RKO (cell line): Measurements from ENCODE around the gene MCM5.

Experiments
- DNase-seq: peaks from one replicate; pipeline ENCODE4 v3.0.0-alpha.2; 2016; ENCODE audit warnings: low spot score

The MCM5 gene

GRCh38 chr22:35399678-35400500 lies at the start of gene MCM5:
Gene MCM5, plus strand, starts transcription at chr22:35400140. Its CDS starts 299 bp downstream, at chr22:35400439.
- DNase-seq, result peak; percentile 98

- peak; percentile 95 for DNase-seq
Measured at GRCh38 chr22:35350539-35351503, 49.1 kb upstream of the MCM5 start.

DNA sequence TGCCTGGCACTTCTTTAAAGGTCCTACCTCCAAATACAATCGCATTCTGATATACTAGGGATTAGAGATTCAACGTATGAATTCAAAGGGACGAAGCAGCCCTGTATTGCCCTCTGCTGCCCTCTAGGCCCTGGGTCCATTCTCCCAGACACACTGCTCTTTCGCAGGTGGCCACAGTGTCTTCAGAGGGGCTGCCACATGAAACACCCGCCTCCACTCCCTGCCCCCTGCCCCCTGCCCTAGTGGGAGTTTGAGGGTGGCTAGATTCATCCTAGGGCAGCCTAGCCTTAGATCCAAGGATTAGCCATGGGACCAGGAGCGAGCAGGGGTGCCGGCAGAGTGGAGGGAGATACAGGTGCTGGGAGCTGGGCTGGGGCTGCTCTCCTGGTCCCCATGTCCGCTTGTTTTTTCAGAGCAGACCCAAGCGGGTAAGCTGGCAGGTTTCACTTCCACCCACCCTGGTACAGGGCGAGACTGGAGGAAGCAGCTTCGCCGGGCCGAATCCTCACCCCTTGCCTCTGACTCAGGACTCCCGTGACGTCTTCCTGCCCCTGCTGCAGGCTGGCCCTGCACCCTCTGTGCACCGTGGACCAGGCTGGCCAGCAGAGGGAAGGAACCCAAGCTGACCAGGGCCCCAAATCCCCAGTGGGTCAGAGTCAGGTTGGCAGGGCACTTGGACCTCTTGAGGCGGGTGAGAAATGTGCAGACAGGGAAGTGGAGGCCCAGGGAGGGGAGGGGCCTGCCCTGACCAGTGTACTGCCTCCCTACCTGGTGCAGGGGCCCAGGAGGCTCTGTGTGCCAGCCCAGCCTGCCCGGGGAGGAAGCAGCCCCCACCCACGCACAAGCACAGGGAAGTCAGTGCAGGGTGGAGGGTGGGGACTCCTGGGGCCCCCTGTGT lies 47.5 kb upstream of the MCM5 start:
- DNase-seq, result peak; percentile 64

DNA sequence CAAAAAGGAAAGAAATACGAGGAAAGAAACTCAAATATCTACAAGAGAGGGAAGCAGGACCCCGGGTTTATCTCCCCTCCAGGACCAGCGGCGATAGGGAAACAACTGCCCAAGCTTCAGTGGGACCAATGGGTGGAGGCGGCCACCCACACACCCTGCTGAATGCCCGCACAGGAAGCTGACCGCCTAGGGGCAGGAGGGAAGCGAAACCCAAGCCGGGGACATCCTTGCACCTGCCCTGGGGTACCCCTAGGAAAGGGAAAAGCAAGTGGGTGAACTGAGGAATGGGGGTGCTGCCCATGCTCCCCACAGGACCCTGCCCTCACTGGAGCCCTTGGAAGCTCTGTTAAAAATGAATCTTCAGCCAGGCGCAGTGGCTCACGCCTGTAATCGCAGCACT lies 46.6 kb upstream of the MCM5 start:
- DNase-seq, result no peak

GRCh38 chr22:35354068-35354467 lies 45.9 kb upstream of the MCM5 start:
- DNase-seq, result no peak

- DNase-seq, result peak; percentile 97
Measured at GRCh38 chr22:35357883-35358621, 41.9 kb upstream of the MCM5 start.

- DNase-seq, result no peak
Measured at GRCh38 chr22:35359380-35360065, 40.4 kb upstream of the MCM5 start.

DNA sequence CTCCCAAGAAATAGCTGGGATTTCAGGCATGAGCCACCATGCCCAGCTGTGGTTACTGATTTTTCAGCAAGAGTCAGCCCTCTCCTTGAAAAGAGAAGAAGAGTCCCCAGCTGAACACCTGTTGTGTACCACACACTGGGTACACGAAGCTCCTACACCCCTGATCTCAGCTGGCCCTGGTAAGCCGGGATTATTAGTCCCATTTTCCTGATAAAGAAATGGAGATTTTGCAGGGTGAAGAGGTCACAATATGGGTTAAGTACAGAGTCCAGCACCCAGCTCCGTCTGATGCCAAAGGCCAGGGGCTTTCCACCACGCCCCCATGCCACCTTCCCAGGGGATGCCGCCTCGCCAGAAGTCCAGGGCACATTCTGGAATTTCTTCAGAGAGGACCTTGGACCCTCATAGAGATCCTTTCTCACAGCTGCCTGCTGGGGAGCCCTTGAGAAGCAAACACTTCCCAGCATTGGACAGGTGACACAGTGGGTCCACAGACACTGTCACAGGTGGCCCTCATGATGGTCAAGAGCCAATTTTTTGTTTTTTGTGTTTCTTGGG lies 38.9 kb upstream of the MCM5 start:
- no peak for DNase-seq

DNA sequence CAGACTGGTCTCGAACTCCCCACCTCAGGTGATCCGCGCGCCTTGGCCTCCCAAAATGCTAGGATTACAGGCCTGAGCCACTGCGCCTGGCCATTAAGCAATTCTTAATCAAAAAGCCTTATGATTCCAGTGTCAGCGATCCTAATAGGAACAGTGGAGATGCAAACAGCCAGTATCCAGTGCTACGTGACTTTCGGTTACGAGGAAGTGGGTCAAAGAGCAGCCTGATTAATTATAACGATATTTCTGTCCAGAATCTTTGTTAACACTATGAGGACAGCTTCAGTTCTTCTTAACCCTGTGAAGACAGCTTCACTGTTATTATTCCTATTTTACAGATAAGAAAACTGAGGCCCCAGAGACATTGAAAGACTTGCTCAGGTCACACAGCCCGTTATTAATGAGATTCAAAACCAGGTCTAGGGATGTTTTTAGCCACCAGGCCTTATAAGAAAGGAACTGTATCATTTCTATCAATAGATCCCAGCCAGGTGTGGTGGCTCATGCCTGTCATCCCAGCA lies 36.3 kb upstream of the MCM5 start:
- no peak for DNase-seq

DNA sequence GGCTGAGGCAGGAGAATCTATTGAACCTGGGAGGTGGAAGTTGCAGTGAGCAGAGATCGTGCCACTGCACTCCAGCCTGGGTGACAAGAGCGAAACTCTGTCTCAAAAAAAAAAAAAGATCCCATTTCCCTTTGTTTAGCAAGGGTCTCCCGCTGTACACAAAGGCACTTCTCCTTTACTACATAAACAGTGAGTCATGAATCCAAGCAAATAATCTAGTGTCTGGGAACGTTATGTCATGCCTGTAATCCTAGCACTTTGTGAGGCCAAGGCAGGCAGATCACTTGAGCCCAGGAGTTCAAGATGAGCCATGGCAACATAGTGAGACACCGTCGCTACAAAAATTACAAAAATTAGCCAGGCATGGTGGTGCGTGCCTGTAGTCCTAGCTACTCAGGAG lies 35.7 kb upstream of the MCM5 start:
- DNase-seq, result peak; percentile 33

DNA sequence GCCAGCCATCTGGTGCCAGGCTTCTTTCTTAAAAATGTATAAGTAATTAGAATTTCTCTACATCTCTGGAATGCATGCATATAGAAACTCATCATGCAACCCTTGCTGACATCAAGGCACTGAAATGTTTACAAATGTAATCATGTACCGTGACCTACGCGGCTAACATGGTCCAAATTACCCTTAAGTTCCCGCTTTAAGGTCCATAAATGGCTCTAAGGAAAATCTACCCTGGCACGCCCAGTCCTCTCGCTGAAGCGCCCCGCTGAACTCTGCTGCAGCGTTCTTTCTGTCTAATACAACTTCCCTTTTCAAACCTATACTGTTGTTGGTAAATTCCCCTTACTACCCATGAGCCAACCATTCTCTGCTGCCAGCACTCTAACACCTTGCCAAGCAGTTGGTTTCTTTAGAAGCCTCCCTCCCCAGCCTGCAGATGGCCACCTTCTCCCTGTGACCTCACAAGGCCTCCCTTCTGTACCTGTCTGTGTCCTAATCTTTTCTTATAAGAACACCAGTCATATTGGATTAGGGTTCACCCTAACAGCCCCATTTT lies 32.5 kb upstream of the MCM5 start:
- no peak for DNase-seq

- no peak for DNase-seq
Measured at GRCh38 chr22:35368386-35368785, 31.6 kb upstream of the MCM5 start.

GRCh38 chr22:35369996-35370395 lies 29.9 kb upstream of the MCM5 start:
- no peak for DNase-seq

- DNase-seq, result no peak
Measured at GRCh38 chr22:35373781-35374180, 26.2 kb upstream of the MCM5 start.

- DNase-seq, result no peak
Measured at GRCh38 chr22:35375031-35375430, 24.9 kb upstream of the MCM5 start.

GRCh38 chr22:35375526-35375925 lies 24.4 kb upstream of the MCM5 start:
- no peak for DNase-seq

DNA sequence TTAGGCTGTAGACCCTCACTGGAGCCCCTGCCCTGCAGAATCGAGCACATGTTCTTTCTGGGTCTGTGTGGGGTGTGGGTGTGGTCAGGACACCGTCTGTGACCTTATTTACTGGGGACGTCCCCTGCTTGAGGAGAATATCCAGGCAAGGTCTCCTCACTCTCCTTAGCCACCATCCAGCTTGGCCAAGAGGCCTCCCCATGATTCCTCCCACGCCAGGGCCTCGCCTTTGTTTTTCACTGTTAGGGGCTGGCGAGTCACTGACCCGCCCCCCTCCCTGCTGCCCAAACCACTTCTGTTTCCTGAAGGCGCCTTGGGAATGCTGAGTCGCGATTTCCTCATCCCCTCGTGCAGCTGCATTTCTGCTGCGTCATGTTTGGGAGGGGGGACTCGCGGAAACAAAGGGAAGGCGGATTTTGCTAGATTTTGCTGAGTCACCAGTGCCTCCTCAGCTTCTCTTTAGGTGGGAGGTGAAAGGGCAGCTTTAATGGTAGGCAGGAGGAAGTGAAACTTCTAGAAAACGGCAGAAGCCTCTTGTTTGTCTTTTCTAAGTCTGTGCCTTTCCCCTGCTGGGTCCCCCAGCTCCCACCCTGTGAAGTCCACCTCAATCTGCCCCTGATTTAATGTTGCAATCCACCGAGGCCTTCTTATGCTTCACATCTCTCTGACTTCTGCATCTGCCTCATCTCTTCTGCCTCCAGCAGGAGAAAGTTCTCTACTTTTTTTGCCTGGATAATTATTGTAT lies 23.0 kb upstream of the MCM5 start:
- peak; percentile 98 for DNase-seq

DNA sequence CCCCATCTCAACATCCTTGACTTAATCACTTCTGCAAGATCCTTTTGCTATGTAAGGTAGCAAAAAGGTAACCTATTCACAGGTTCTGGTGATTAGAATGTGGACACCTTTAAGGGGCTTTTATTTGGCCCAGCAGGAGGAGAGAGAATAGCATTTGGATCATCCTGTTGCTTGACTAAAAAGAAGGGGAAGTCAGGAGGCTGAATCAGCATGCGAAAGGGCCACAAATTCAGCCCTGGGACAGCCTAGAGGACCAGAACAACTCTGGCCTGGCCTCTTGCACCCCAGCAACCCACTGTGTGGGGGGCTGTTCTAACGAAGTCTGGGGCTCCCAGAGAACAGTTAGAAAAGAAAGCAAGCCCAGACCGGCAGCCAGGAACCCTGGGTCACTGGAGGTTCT lies 22.2 kb upstream of the MCM5 start:
- no peak for DNase-seq

GRCh38 chr22:35378621-35379020 lies 21.3 kb upstream of the MCM5 start:
- DNase-seq, result no peak
